ENCODE results near the gene MYO1E. TPM values are rescaled to one million over a fixed set of nuclear protein-coding genes. Genes with fewer than 3 reads are reported as not detected.

Gene MYO1E
- total RNA-seq, 1 donor from 2014 or later = 23.6 TPM

DNA sequence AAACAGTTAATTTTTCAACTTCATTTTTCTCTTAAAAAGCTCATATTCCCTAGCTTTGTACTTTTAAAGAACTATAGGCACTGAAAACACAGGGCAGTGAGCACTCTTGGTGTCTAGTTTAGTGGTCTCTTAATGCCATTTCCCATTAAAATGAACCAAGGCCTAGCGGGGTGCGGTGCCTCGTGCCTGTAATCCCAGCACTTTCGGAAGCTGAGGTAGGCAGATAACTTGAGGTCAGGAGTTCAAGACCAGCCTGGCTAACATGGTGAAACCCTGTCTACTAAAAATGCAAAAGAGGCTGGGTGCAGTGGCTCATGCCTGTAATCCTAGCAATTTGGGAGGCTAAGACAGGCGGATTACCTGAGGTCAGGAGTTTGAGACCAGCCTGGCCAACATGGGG, 120.5 kb downstream of the MYO1E start:
- intact Hi-C loops (cut with micrococcal nuclease) = no loop called here

GRCh38 chr15:59251001-59251845, 121.4 kb downstream of the MYO1E start:
- Histone ChIP-seq H3K36me3 (peaks cover 24% of the 10 kb centered on the region), H3K9me3 (replicated peaks) (no peaks in the 10 kb centered on the region), H3K27me3 (ENCODE audit: low read depth) (no peaks in the 10 kb centered on the region), H3K27ac (replicated peaks) (no peak overlapping the region), H3K4me1 (peaks cover 7% of the 10 kb centered on the region), H3K4me3 (no peak overlapping the region)
- intact Hi-C loops (cut with micrococcal nuclease) = no loop called here
- TF ChIP-seq, protein P1, sequence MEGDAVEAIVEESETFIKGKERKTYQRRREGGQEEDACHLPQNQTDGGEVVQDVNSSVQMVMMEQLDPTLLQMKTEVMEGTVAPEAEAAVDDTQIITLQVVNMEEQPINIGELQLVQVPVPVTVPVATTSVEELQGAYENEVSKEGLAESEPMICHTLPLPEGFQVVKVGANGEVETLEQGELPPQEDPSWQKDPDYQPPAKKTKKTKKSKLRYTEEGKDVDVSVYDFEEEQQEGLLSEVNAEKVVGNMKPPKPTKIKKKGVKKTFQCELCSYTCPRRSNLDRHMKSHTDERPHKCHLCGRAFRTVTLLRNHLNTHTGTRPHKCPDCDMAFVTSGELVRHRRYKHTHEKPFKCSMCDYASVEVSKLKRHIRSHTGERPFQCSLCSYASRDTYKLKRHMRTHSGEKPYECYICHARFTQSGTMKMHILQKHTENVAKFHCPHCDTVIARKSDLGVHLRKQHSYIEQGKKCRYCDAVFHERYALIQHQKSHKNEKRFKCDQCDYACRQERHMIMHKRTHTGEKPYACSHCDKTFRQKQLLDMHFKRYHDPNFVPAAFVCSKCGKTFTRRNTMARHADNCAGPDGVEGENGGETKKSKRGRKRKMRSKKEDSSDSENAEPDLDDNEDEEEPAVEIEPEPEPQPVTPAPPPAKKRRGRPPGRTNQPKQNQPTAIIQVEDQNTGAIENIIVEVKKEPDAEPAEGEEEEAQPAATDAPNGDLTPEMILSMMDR (IDR thresholded peaks at IDR 0.05; ENCODE audit: borderline replicate concordance) = no peak
- no peak for DNase-seq

More for the DNA sequence above, 120.5 kb downstream of the MYO1E start:
- Histone ChIP-seq H3K27ac (replicated peaks) (no peak overlapping the region), H3K27me3 (ENCODE audit: low read depth) (no peaks in the 10 kb centered on the region), H3K4me1 (peaks cover 7% of the 10 kb centered on the region), H3K9me3 (replicated peaks) (no peaks in the 10 kb centered on the region), H3K36me3 (peaks cover 26% of the 10 kb centered on the region), H3K4me3 (no peak overlapping the region)
- no peak for DNase-seq
- TF ChIP-seq, protein P1 (IDR thresholded peaks at IDR 0.05; ENCODE audit: borderline replicate concordance) = no peak

DNA sequence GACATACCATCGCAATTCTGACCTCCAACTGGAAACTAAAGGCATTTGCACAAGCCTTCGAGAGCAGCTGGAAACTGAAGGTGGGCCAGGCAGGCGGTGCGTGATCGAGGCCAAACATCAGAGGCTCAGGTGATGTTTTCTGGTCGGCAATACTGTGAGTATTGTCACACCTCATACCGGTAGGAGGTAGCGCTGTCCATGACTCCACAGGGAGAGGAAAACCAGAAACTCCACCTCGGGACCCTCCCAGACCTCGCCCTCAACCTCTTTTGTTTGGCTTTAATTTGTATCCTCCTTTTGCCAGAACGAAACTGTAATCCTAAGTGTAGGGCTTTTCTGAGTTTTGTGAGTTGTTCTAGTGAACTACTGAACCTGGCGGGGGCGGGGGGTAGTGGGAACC, 122.4 kb downstream of the MYO1E start:
- TF ChIP-seq, protein P1 (IDR thresholded peaks at IDR 0.05; ENCODE audit: borderline replicate concordance) = no peak
- Histone ChIP-seq H3K27ac (replicated peaks) (peak overlapping the region; percentile 5), H3K4me1 (peaks cover 7% of the 10 kb centered on the region), H3K27me3 (ENCODE audit: low read depth) (no peaks in the 10 kb centered on the region), H3K9me3 (replicated peaks) (no peaks in the 10 kb centered on the region), H3K36me3 (peaks cover 15% of the 10 kb centered on the region), H3K4me3 (no peak overlapping the region)
- intact Hi-C loops (cut with micrococcal nuclease) = no loop called here
- no peak for DNase-seq

GRCh38 chr15:59249816-59250215, 122.9 kb downstream of the MYO1E start:
- intact Hi-C loops (cut with micrococcal nuclease) = loop anchor here (5.0 to 10.0 kb wide), 2 partner anchors 125 to 242 kb away; partner anchors contain the start of gene MYO1E
- no peaks in the 10 kb centered on the region for H3K27me3 ChIP-seq (ENCODE audit: low read depth)
- DNase-seq = no peak
- H3K36me3 ChIP-seq = peaks cover 10% of the 10 kb centered on the region
- no peak overlapping the region for H3K4me3 ChIP-seq
- peak overlapping the region; percentile 5 for H3K27ac ChIP-seq (replicated peaks)
- H3K9me3 ChIP-seq (replicated peaks) = no peaks in the 10 kb centered on the region
- H3K4me1 ChIP-seq = peaks cover 7% of the 10 kb centered on the region
- TF ChIP-seq, protein P1 (IDR thresholded peaks at IDR 0.05; ENCODE audit: borderline replicate concordance) = no peak

DNA sequence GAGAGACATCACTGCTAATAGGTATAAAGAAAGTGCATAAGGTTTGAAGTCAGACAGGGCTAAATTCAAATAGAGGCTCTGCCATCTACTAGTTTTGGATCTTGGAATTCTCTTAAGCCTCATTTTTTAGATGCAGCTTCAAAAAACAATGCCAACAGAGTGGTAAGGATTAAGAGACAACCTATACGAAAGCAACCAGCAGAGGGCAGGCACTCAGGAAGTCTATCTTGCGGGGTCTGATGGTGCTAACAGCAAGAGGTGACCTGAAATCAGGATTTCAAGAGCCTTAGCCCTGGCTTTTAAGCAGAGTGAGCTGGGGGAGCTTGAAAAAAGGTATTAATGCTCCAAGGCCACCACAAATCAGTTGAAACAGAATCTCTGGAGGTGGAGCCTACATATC, 125.3 kb downstream of the MYO1E start:
- Histone ChIP-seq H3K9me3 (replicated peaks) (no peaks in the 10 kb centered on the region), H3K27ac (replicated peaks) (no peak overlapping the region), H3K4me3 (no peak overlapping the region), H3K27me3 (ENCODE audit: low read depth) (no peaks in the 10 kb centered on the region), H3K36me3 (no peaks in the 10 kb centered on the region), H3K4me1 (peaks cover 7% of the 10 kb centered on the region)
- intact Hi-C loops (cut with micrococcal nuclease) = loop anchor here (5.0 to 10.0 kb wide), 2 partner anchors 127 to 245 kb away; partner anchors contain the start of gene MYO1E
- TF ChIP-seq, protein P1 (IDR thresholded peaks at IDR 0.05; ENCODE audit: borderline replicate concordance) = peak; percentile 69
- no peak for DNase-seq
